Esophagus muscularis mucosa (tissue), 3 donors: ENCODE results near the gene PER2.

Experiments used
- CTCF ChIP-seq, 3 experiments: fragments of 200-600 bp in 2 of 3; fragments of 450-650 bp in 1 of 3; sonication (generic) in 2 of 3; IDR thresholded peaks; one replicate each; pipeline ENCODE4 v1.5.1; 2017 to 2019; ENCODE audit warnings: antibody characterized with exemption in 3 of 3, mild to moderate bottlenecking in 2 of 3, moderate library complexity in 1 of 3
- POLR2A ChIP-seq: fragments of 450-650 bp; IDR thresholded peaks from one replicate; pipeline ENCODE4 v1.6.1; 2017; ENCODE audit warnings: antibody characterized with exemption, moderate library complexity, mild to moderate bottlenecking, low read depth
- POLR2AphosphoS5 ChIP-seq, 2 donors: sonication (generic); formaldehyde crosslinking; IDR thresholded peaks; one replicate each; pipeline ENCODE4 v1.6.1; 2017; ENCODE audit warnings: antibody characterized with exemption in 2 of 2

GRCh38 chr2:238216651-238217184 lies 71.7 kb downstream of the PER2 start:
- TF ChIP-seq CTCF (IDR thresholded peaks at IDR 0.05) (no peak), POLR2A (no peak), POLR2AphosphoS5 (IDR thresholded peaks at IDR 0.05) (no peak)
